ENCODE measurements around the gene DZIP3.

- TF ChIP-seq POLR2A (IDR thresholded peaks at IDR 0.05) (no peak), POLR2AphosphoS5 (IDR thresholded peaks at IDR 0.05) (no peak)
- TF ChIP-seq, protein P1, sequence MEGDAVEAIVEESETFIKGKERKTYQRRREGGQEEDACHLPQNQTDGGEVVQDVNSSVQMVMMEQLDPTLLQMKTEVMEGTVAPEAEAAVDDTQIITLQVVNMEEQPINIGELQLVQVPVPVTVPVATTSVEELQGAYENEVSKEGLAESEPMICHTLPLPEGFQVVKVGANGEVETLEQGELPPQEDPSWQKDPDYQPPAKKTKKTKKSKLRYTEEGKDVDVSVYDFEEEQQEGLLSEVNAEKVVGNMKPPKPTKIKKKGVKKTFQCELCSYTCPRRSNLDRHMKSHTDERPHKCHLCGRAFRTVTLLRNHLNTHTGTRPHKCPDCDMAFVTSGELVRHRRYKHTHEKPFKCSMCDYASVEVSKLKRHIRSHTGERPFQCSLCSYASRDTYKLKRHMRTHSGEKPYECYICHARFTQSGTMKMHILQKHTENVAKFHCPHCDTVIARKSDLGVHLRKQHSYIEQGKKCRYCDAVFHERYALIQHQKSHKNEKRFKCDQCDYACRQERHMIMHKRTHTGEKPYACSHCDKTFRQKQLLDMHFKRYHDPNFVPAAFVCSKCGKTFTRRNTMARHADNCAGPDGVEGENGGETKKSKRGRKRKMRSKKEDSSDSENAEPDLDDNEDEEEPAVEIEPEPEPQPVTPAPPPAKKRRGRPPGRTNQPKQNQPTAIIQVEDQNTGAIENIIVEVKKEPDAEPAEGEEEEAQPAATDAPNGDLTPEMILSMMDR (IDR thresholded peaks at IDR 0.05 in 8 of 11, conservative IDR thresholded peaks at IDR 0.05 in 3 of 11), result no peak
Observed at GRCh38 chr3:108719178-108719806, 129.8 kb downstream of the DZIP3 start.
